HPDE6-E6E7 (cell line): ENCODE data around the gene PASK.

Source experiments
- DNase-seq: peaks from one replicate; pipeline ENCODE4 v3.0.0; 2011; ENCODE audit warnings: missing footprints; ENCODE audit errors: extremely low spot score

Gene PASK

DNA sequence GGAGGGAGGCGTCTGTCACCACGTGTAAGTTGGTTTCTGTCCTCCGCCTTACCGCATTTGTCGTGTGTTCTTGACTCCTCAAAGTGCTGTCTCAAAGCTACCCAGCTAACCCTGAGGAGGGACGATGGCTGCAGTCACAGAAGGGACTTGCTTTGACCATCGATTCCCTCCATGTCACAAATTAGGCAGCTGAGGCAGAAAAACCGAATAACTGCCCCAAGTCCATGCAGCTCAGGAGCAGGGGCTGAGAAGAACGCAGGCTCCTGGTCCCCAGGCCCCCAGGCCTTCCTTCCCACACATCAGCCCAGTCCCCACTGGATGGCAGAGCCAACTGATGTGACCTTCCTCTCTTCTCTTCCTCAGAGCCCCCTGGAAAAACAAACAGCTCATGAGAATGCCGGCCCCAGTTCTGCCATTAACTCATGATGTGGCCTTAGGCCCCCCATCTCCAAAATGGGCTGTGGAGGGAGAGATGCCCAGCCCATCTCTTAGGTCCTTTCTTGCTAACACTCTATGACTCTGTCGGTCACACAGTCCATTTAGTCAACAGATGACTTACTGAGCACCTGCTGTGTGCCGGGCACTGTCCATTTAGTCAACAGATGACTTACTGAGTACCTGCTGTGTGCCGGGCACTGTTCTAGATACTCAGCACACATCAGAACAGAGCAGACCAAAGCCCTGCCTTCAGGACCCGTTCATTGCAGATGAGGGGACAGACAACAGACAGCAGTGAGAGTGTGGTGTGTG is 66.8 kb downstream of the PASK start:
- DNase-seq, result no peak

DNA sequence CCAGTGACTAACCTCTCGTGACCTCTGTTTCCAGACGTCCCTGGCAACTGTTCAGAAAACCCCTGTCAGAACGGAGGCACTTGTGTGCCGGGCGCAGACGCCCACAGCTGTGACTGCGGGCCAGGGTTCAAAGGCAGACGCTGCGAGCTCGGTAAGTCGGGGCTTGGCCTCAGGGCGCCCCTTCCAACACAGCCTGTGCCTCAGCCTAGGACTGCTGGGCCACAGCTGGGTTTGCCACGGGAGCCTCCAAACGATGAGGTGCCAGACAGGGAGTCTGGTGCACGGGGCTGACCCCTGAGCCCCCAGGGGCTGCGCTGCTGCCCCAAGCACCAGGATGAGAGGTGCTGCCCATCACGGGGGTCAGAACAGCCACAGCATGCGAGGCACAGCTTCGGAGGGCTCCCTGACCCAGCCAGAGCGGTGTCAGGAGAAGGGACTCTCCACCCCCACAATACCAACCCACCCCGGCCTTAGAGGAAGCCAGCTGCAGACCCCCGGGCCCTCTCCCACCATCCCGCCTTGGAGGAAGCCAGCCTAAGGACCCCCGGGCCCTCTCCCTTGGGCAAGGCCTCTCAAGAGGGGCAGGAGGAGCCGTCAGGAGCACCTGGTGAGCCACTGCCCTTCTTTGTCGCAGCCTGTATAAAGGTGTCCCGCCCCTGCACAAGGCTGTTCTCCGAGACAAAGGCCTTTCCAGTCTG is 67.5 kb downstream of the PASK start:
- DNase-seq, result no peak

DNA sequence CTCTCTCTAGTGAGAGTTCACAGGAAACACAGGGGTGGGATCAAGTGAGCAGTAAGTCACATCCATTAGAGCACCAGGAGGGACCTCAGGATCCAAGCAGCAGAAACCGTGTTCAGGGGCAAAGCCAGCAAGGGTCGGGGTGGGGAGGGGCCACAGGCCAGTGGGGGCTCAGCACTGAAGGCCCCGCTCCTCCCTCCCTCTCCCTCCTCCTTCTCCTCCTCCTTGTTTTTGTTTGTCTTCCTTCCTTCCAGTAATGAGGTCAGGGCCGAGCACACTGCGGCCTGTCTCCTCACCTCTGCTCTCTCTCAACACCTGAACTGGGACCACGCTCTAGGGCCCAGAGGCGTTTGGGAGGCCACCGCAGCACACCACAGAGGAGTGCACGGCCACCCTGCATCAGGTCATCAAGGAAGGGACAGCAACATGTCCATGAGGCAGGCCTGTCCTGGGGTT is 68.1 kb downstream of the PASK start:
- no peak for DNase-seq

DNA sequence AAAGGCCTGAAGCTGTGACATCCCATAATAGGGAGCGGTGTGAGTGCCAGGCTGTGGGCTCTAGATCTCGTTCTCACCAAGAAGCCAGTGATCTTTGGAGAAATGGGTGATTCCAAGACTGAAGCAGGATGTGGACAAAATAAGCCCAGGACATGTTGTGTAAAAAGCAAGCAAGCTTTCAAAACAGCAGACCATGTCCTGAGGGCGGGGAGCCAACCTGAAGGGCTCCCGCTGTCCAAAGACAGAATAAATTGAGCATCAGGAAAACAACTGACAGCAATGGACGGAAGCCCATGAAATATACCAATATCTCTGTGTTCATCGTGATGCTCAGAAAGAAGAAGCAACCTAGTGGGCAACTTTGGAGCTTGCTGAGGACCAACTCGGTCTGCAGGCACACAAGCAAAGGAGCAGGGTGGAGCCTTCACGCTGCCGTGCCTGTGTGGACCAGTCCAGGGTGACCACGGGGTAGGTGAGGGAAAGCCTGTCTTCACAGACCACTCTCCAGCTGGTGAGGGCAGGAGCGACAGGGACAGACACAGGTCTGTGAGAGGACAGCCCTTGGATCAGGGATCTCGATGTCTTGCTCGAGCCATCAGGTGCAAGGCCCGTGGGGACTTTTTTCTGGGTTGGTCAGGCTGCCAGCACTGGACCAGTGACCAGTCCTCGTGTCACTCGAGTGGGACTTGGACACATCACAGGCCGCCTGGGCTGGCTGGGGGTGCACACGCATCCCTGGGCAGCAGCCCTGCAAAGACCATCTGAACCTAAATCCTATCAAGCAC is 68.7 kb downstream of the PASK start:
- DNase-seq, result no peak

DNA sequence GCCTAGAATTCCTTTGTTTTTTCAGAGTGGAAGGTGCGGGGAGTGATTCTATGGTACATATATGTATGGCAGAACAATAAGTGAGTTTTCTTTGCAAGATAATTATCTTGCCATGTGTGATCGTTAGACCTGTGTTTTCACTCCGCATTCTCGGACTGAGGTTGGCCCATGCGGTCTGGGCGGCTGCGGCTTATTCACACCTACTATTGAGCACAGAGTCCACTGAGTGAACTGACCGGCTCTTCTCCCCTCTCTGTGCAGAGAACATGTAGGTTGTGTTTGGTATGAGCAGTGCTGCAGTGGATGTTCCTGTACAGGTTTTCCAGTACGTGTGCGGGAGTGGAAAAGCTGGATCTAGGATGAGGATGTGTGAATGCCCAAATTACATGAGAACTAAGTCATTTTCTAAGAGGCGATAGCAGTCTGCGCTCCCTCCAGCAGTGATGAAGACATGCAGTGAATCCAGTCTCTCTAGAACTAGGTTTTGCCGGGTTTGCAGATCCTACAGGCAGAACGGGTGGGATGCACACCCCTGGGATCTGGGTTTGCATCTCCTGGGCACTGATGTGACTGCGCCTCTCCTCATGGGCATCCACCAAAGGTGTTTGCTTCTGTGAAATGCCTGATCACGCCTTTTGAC is 74.3 kb downstream of the PASK start:
- DNase-seq, result no peak

DNA sequence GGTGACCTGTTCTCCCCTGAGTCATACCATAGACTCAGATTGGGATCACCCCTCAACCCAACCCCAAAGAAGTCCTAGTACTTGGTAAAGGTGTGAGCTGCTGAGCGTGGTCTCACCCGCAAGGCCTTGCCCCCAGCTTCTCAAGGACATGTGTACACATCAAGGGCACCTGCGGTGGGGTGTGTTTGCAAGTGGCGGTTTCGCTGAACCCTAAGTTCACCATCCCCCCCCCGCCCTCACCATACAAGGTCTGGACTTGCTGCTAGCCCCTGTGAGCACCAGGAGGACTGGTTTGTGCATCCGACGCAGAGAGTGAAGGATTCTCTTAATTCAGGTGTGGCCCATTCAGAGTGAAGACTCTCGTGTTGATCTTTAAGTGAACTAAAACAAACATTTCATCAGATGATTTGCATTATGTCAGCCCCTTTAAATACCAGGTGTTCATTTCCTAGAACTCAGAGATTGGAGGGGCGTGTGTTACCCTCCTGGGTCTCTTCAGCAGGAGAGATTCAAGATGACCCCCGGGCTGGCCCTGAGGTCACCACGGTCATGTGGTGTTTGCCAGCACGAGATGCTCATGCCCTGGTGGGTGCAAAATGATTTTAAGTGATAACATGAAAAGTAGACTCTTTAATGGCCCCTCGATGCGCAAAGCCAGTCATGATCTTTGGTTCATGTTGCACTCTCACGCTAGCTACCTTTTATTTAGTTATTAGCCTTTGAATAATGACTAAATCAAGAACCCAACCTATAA is 75.0 kb downstream of the PASK start:
- no peak for DNase-seq

DNA sequence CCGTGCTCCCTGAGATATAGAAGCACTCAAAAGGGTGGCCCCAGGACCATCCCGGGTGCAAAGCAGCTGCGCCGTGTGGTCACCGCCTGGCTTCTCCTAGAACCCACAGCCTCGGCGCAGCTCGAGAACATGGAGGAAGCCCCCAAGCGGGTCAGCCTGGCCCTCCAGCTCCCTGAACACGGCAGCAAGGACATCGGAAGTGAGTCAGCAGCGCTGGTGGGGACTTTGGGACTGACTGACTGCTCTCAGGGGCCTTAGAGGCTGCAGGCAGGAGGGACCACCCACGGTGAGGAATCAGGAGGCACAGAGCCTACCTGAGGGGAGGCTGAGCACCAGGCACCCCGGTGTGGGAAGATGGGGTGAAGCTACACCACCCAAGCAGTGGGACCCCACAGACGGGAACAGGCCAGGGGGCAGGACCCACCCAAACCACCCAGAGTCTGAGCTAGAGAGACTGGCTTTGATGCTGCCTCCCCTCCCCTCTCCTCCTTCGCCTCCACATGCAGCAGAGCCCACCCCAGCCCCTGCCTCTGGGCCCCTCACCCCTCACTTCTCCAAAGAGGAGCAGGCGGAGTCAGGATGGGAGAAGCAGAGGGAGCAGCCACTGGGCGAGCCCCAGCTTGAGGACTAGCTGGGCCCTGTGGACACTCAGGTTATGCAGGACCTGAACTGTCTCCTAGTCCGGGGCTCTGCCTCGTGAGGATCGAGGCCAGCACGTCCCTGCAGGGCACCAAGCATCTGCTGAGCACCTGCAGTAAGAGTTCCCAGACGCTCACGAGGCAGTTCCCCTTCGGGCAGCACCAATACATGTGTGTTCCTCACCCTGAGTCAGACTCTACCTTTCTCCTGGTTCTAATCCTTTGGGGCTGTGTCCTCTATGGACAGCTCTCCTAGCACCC is 75.9 kb downstream of the PASK start:
- DNase-seq, result no peak

DNA sequence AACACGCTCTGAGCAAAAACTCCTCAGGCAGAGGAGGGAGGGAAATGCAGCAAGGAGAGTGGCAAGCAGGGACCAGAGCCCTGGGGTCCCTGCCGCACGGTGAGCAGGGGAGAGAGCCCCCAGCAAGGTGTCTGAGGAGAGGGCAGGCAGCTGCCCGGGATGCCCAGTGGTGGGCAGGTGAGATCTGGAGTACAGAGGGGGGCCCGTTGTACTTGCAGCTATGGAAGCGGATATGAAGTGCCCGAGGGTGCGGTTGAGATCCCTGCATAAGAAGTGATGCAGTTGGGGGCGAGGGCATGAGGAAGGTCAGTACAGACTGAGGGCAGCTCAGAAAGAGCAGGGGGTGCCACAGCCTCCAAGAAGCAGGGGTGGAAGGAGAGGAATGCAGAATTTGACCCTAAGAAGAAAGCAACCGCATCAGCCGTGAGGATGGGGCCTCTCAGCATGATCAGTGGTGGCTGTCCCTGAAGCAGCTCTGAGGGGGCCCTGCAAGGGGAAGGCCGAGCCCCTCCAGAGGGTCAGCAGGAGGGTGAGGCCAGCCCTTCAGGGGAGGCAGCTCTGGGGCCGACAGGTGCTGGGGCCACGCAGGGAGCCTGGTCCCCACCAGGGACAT is 76.6 kb downstream of the PASK start:
- no peak for DNase-seq

DNA sequence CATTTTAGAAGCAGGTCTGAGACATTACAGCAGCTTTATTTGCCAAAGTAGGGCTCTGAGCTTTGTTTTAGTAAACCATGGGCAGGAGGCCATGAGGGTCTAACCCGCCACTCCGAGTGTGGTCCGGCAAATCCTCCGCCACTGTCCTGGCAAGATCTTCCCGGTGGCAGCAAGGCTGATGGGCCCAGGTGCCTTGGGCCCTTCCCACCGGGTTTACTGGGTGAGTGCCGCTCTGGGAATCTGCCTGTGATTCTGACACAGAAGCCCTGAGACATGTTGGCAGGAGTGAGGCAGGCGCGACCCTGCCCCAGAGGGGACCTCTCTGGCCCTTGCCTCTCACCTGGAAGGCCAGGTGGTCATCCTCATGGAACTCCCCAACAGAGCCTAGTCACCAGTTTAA is 77.1 kb downstream of the PASK start:
- no peak for DNase-seq

DNA sequence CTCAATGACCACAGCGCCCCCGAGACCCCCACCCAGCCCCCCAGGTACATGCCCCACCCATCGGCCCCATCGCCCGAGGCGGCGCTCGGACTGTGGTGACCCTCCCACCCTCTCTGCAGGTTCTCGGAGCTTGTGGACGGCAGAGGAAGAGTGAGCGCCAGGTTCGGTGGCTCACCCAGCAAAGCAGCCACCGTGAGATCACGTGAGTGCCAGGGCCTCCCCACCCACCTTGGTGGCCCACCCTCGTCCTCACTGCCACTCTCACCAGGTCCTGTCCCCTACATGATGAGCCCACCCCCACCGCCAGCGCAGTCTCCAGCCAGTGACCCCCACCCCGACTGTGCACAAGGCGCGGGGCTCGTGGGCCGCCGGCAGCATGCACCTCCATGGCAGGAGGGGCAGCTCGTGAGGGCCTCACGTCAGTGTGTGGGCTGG is 77.6 kb downstream of the PASK start:
- DNase-seq, result no peak

DNA sequence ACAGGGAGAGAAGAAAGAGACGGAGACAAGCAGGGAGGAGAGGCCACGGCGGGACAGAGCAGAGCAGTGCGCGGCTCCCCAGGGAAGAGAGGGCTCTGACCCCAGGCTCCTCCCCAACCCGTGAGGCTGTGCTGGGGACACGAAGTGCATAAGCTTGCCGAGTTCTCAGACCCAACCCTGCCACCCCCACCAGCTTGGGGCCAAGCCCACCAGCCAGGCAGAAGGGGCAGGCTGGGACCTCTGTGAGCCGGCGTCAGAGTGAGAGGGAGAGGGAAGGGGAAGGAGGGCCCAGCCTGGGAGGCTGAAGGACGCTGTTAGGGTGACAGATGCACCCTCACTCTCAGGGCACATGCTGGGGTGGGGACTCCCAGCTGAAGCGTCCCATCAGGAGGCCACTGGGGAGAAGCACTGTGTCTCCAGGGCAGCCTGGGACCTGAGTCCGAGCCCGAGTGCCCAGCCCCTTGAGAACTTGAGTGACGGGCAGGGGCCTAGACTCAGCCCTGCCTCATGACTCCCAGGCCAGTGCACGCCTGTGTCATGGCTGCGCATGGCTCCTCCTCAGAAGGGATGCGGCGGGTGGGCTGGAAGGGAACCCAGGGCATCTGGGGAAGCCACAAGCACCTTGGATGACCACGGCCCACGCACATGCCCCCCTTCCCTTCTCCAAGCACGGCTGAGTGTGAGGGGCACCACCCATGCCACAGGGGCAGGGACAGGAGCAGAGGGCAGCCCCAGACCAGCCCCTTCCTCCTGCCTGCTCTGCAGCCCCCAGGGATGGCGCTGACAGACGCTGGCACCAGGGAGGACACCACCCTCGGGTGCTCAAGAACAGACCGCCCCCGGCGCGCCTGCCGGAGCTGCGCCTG is 78.2 kb downstream of the PASK start:
- no peak for DNase-seq

DNA sequence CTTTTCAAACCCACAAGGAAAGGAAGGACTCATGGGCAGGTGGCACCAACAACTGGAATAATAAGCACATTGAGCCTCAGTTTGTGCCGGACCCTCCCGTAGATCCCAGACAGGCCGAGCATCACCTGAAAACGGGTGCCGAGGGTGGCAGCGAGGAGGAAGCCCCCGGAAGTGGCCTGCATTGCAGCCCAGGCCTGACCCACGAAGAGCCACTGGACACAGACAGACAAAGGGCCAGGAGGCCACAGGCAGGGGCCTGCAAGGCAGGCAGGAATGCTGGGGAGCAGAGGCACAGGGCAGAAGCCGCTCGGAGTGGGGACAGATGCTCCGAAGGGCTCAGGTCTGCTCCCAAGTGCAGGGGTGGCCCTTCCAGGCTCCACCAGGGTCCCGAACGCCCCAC is 78.9 kb downstream of the PASK start:
- DNase-seq, result no peak

DNA sequence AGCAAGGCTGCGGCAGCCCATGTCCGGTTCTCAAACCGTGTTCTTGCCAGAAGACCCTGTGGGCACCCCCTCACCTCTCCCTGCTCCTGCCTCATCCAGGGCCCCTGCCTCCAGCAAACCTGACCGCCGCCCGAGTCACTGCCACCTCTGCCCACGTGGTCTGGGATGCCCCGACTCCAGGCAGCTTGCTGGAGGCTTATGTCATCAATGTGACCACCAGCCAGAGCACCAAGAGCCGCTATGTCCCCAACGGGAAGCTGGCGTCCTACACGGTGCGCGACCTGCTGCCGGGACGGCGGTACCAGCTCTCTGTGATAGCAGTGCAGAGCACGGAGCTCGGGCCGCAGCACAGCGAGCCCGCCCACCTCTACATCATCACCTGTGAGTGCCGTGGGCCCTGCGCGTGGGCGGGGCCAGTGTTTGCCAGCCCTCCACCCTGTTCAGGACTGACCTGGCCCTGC is 79.4 kb downstream of the PASK start:
- DNase-seq, result no peak

DNA sequence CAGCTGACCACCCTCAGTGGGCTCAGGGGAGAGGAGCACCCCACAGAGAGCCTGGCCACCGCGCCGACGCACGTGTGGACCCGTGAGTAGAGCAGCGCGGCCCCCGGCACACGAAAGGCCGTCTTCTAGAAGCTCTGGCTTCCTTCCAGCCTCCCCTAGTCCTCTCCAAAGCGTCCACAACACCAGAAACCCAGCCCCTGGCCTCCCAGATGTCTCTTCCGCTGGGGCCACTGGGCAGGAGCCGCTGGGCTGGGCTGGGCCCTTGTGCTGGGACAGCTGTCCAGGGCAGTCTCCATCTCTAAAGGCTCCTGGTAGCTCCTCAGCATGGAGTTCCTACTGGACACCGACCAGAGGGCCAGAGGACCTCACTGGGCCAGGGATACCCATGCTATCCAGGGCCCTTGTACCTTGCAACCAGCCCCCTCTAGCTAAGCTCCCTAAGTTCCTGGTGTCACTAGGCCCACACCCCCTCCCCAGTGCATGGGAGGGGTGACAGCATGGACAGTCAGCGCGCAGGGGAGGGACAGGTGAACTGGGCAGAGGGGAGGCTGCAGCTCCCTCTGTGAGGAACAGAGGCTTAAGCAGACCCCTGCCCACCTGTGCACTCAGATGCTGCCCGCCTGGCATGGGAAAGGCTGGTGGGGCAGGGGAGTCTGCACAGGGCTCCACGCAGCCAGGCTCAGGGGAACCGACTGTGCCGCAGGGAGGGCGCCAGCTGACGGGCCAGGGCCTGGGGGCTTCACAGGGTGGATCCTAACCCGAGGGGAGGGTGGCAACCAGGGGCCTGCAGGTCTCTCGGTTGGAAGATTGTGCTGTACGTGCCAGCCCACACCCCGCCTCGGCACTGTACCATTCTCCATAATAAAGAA is 80.1 kb downstream of the PASK start:
- no peak for DNase-seq

DNA sequence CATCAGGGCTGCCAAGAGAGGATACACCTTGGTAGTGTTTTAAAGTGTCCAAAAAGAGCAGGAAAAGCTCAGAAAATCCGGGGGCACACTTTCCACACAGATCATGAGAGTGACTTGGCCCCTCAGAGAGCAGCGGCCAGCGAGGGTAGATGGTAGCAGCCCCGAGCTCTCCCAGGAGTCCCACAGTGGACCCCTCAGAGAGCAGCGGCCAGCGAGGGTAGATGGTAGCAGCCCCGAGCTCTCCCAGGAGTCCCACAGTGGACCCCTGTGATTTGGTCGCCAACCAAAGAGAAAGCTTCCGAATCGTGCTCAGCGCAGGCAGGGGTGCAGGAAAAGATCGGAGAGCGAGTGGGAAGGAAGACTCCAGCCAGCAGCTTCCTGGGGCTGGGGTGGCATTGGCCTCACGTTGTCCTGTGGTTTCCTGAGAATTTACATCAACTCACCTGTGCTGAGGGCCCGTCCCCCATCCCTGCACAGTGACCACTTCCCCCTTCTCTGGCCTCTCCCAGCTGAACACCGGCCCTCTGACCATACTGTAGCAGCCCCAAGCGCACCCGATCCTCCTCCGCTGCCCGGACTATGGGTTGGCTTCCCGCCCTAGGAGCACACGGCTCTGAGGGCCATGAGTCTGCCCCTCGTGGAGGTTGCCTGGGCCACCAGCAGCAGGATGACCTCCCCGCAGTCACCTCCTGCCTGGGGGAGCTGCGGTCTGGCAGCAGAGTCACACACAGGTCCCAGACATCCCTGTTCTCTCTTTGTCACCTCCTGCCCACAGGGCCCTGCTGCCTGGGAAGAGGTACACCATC is 80.9 kb downstream of the PASK start:
- no peak for DNase-seq

DNA sequence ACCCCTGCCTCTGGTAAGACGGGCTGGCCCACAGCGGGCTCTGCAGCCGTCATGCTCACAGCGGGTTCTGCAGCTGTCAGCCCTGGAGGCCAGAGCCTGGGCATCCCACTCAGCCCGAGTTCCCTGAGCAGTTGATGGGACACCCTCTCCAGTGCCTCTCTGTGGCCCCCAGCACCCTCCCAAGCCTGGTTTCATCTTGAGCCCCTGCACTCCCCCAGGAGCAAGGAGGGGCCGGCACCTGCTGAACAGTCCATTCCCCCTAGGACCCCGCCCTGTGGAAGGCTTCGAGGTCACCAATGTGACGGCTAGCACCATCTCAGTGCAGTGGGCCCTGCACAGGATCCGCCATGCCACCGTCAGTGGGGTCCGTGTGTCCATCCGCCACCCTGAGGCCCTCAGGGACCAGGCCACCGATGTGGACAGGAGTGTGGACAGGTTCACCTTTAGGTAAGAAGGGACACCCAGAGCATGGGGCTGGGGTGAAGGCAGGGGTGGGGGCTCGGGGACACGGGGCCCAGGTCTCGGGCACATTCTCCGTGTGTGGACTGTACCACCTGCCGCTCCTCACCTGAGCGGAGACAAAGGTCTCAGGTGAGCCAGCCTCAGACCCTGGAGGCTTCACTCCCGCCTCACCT is 81.7 kb downstream of the PASK start:
- no peak for DNase-seq
